A549 (cell line): ENCODE results near the gene TGM4.
"Not testable (repeated sequence)": the region's sequence is repeated elsewhere in the genome, so short reads cannot be mapped to it uniquely, and the experiment has no call there.

Source experiments
- NPAS2 ChIP-seq: fragments of 250-450 bp; sonication (Bioruptor Pico); IDR thresholded peaks from 2 replicates; pipeline ENCODE4 v1.8.0; 2022; ENCODE audit warnings: mild to moderate bottlenecking, moderate library complexity, borderline replicate concordance
- NR3C1 ChIP-seq: fragments of >200 bp; sonication (Bioruptor Twin); formaldehyde crosslinking; IDR thresholded peaks from 3 replicates; pipeline ENCODE4 v1.6.1; 2017
- POLR2A ChIP-seq: IDR thresholded peaks from 2 replicates; pipeline ENCODE4 v1.6.1; 2012; ENCODE audit warnings: mild to moderate bottlenecking, low read length
- TF ChIP-seq, protein P1 (sequence below): fragments of >200 bp; sonication (Bioruptor Twin); formaldehyde crosslinking; IDR thresholded peaks from 3 replicates; pipeline ENCODE4 v1.5.1; 2016
- TF ChIP-seq, protein P2 (sequence below): fragments of >200 bp; sonication (Bioruptor Twin); formaldehyde crosslinking; IDR thresholded peaks from 3 replicates; pipeline ENCODE4 v1.6.1; 2016

DNA sequence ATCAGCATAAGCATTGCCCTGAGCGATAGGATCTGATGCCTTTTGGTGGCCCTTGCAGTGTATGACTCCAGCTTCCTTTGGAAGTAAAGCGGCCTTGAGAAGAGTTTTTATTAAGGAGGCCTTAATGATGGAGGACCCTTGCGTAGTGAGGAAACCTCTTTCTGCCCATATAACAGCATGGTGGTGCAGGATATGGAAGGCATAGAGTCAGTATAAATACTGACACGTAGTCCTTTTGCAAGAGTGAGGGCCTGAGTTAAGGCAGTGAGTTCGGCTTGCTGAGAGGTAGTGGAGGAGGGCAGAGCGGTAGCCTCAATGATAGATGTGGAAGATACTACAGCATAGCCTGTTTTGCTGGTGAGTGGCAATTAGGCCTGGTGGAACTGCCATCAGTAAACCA is 17.7 kb upstream of the TGM4 start:
- TF ChIP-seq, protein P1, sequence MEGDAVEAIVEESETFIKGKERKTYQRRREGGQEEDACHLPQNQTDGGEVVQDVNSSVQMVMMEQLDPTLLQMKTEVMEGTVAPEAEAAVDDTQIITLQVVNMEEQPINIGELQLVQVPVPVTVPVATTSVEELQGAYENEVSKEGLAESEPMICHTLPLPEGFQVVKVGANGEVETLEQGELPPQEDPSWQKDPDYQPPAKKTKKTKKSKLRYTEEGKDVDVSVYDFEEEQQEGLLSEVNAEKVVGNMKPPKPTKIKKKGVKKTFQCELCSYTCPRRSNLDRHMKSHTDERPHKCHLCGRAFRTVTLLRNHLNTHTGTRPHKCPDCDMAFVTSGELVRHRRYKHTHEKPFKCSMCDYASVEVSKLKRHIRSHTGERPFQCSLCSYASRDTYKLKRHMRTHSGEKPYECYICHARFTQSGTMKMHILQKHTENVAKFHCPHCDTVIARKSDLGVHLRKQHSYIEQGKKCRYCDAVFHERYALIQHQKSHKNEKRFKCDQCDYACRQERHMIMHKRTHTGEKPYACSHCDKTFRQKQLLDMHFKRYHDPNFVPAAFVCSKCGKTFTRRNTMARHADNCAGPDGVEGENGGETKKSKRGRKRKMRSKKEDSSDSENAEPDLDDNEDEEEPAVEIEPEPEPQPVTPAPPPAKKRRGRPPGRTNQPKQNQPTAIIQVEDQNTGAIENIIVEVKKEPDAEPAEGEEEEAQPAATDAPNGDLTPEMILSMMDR, result not testable (repeated sequence)
- TF ChIP-seq, protein P2, sequence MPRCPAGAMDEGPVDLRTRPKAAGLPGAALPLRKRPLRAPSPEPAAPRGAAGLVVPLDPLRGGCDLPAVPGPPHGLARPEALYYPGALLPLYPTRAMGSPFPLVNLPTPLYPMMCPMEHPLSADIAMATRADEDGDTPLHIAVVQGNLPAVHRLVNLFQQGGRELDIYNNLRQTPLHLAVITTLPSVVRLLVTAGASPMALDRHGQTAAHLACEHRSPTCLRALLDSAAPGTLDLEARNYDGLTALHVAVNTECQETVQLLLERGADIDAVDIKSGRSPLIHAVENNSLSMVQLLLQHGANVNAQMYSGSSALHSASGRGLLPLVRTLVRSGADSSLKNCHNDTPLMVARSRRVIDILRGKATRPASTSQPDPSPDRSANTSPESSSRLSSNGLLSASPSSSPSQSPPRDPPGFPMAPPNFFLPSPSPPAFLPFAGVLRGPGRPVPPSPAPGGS, result not testable (repeated sequence)
- TF ChIP-seq POLR2A, NR3C1, NPAS2: not testable (repeated sequence)
